ENCODE data around the gene ZNF408.

The ZNF408 gene

DNA sequence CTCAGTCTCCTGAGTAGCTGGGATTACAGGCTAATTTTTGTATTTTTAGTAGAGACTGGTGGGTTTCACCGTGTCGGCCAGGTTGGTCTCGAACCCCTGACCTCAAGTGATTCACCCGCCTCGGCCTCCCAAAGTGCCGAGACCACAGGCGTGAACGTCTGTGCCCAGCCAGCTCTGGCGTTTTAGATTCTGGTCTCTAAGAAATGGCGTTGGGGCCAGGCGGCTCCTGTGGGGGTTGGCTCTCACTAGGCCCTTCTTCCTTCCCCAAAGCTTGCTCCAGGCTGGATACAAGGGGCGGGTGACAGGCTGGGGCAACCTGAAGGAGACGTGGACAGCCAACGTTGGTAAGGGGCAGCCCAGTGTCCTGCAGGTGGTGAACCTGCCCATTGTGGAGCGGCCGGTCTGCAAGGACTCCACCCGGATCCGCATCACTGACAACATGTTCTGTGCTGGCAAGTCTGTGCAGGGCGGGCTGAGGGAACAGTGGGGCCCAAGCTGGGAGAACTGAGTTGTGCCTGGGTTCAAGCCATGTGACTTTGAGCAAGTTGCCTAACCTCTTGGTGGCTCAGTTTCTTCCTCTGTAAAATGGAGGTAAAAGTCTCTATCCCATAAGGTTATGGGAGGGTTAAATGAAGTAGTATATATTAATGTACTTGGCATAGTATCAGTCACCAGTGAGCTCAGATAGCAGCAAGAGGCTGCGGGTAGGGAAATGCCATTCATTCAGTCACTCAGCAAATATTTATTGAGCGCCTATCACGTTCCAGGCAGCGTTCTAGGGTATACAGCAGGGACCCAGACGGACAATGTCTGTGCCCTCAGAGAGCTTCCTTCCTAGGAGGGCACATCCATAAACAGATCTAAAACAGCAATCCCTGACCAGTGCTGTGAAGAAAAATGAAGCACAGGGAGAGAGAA, 28.5 kb downstream of the ZNF408 start:
- no peak for DNase-seq

DNA sequence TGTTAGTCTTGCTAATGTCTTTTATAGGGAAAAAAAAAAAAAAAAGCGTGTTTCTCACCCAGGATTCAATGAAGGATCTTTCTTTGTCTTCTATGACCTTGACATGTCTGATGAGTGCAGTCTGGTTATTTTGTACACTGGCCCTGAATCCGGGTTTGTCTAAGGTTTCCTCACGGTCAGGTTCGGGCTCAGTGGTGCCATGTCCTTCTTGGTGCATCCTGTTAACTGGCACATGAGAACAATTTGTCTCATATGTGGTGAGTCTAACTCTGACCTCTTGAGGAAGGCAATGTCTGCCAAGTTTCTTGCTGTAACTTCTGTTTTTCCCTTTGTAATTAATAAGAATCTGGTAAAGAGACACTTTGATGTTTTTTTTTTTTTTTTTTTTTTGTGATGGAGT, 30.7 kb downstream of the ZNF408 start:
- DNase-seq = no peak

GRCh38 chr11:46733234-46733633, 32.4 kb downstream of the ZNF408 start:
- DNase-seq = no peak

DNA sequence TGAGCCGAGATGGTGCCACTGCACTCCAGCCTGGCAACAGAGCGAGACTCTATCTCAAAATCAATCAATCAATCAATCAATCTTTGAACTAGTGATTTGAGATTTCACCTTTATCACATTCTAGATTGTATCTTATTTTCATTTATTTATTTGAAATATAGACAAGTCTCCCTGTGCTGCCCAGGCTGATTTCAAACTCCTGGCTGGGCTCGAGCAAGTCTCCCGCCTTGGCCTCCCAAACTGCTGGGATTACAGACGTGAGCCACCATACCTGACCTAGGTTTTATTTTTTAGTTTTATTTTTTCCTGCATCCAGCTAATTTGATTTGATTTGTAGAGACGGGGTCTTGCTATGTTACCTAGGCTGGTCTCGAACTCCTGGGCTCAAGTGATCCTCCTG, 35.3 kb downstream of the ZNF408 start:
- no peak for DNase-seq

DNA sequence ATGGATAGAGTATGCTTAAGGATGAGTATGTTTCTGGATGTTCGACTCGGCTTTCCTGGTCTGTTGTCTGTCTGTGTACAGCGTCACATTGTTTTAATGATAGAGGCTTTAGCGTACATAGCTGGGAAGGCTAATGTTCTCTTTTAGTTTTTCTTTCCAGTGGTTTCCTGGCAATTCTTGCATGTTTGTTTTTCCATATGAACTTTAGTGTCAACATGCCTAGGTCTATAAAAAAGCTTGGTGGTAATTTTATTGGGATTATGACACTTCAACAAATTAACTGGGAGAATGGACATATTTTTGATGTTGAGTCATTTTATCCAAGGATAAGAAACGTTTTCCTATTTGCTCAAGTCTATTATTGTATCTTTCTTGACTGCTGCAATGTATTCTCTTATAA, 35.8 kb downstream of the ZNF408 start:
- DNase-seq = no peak

GRCh38 chr11:46737699-46738098, 36.9 kb downstream of the ZNF408 start:
- no peak for DNase-seq

DNA sequence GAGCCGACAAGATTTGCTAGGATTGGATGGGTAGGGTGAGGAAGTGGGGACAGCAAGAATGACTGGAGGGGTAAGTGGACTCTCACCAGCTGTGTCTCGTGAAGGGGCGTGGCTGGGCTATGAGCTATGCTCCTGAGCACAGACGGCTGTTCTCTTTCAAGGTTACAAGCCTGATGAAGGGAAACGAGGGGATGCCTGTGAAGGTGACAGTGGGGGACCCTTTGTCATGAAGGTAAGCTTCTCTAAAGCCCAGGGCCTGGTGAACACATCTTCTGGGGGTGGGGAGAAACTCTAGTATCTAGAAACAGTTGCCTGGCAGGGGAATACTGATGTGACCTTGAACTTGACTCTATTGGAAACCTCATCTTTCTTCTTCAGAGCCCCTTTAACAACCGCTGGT, 38.1 kb downstream of the ZNF408 start:
- DNase-seq = no peak

GRCh38 chr11:46741600-46742484, 41.0 kb downstream of the ZNF408 start:
- DNase-seq = no peak

GRCh38 chr11:46743043-46743442, 42.2 kb downstream of the ZNF408 start:
- no peak for DNase-seq

DNA sequence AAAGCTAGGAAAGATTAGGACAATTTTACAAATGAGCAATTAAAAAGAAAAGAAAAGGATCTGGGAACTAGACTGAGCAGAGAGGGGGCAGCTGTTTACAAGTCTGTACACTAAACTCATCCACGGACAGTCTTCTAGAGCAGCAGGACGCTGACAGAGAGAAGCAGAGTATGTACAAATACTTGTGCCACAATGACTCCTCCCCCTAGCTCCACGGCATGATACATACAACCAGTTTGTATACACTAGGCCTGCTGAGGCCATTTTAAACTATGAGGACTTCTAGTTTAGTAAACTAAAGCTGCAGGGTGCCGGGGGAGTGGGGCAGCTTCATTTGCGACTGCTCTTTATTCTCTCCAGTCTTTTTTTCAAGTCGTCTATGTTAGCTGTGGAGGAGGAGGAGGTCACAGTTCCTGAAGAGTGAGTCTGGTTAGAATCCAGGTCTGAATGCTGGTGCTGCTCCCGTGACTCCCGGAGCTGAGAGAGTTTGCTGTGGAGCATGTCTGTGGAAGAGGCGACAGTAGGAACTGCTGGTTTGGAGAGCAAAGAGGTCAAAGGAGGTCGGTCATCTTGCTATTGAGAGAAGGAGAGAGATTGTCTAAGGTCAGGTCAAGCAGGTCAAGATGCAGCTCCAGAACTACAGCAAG, 43.0 kb downstream of the ZNF408 start:
- peak; percentile 80 for DNase-seq

GRCh38 chr11:46745328-46745727, 44.5 kb downstream of the ZNF408 start:
- DNase-seq = no peak

DNA sequence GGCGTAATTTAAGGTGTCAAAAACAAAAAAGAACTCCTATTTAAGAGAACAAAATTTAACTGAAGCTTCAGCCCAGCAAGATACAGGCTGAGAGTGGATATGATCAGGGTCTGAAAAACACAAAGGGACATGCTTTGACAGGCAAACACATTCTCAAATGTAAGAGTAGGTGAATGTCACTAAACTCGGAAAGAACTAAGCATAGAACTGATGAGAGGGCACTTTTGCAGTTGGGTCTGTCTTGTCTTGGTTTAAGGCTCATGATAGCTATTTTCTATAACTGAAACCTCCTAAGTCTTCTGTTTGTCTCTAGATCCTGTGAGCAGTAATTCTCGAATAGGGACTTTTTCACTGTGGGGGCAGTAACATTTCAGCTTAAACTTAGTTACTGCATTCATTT, 45.2 kb downstream of the ZNF408 start:
- no peak for DNase-seq

DNA sequence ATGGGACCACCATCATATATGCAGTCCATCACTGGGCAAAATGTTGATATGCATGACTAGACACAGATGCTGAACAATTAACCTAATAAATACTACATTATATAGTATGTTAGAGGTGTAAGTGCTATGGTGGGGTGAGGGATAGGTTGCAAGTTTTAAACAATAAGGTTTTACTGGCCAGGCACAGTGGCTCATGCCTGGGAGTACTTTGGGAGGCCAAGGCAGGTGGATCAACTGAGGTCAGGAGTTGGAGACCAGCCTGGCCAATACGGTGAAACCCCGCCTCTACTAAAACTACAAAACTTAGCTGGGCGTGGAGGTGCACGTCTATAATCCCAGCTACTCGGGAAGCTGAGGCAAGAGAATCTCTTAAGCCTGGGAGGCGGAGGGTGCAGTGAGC, 46.3 kb downstream of the ZNF408 start:
- no peak for DNase-seq

All from NCI-H345 (cell line).